SU-DHL-6 (cell line): ENCODE measurements around the gene ETS1.

Experiments used
- CTCF ChIP-seq: fragments of 200-600 bp; sonication (generic); IDR thresholded peaks from one replicate; pipeline ENCODE4 v1.5.1; 2017; ENCODE audit warnings: antibody characterized with exemption, mild to moderate bottlenecking, low read length, moderate library complexity; ENCODE audit not compliant: insufficient read depth, poor library complexity, severe bottlenecking
- EZH2phosphoT487 ChIP-seq: fragments of 200-600 bp; sonication (generic), shearing (Covaris generic); conservative IDR thresholded peaks from 2 replicates; pipeline ENCODE4 v1.6.1; 2018; ENCODE audit warnings: mild to moderate bottlenecking, antibody characterized with exemption, low read length, moderate library complexity, mixed read lengths

GRCh38 chr11:128614026-128614425, 26.7 kb upstream of the ETS1 start:
- TF ChIP-seq CTCF (no peak), EZH2phosphoT487 (no peak)
